ENCODE measurements around the gene PPP3R1.

The PPP3R1 gene

DNA sequence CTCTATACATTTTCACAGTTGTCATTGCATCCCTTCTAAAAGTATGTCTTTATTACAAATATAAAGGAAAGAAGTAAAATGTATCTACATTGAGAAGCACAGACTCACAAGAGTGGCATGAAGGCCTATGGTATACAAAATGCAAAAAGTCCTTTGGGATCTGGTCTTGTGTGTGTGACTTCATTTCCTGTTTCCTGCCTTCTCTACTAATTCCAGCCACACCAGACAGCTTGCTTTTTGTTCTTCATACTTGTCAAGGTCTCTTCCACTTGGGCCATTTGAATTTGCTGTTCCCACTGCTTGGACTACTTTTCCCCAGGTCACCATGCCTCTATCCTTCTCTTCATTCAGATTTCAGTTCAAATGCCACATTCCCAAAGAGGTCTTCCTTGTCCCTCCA lies 101.3 kb downstream of the PPP3R1 start:
- no peak for ATAC-seq

DNA sequence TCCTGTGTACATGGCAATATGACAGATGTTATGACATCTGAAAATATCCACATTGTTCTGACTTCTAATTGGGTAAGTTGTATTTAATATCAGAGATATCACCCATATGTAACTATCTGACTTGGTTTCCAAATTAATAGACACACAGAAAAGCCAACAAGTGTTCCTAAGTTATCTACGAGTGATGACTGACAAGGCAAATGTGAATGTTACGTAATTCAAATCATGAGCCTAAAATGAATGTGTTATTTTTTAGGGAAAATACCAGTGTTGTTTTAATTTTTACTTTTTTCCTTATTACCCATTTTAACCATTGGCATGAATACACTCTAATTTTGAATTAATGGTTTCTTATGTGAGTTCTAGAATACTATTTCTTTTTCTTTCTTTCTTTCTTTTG lies 110.5 kb downstream of the PPP3R1 start:
- TF ChIP-seq TCF4 (CRISPR knock-in tag; IDR thresholded peaks at IDR 0.05; ENCODE audit: borderline replicate concordance) (no peak), OSR1 (CRISPR knock-in tag; IDR thresholded peaks at IDR 0.05) (no peak), GLIS3 (CRISPR knock-in tag; IDR thresholded peaks at IDR 0.05) (no peak)
- TF ChIP-seq, protein P1, sequence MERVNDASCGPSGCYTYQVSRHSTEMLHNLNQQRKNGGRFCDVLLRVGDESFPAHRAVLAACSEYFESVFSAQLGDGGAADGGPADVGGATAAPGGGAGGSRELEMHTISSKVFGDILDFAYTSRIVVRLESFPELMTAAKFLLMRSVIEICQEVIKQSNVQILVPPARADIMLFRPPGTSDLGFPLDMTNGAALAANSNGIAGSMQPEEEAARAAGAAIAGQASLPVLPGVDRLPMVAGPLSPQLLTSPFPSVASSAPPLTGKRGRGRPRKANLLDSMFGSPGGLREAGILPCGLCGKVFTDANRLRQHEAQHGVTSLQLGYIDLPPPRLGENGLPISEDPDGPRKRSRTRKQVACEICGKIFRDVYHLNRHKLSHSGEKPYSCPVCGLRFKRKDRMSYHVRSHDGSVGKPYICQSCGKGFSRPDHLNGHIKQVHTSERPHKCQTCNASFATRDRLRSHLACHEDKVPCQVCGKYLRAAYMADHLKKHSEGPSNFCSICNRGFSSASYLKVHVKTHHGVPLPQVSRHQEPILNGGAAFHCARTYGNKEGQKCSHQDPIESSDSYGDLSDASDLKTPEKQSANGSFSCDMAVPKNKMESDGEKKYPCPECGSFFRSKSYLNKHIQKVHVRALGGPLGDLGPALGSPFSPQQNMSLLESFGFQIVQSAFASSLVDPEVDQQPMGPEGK (CRISPR knock-in tag; IDR thresholded peaks at IDR 0.05; ENCODE audit: borderline replicate concordance): no peak
- no peak for ATAC-seq

More for the DNA sequence above, 101.3 kb downstream of the PPP3R1 start:
- TF ChIP-seq, protein P2, sequence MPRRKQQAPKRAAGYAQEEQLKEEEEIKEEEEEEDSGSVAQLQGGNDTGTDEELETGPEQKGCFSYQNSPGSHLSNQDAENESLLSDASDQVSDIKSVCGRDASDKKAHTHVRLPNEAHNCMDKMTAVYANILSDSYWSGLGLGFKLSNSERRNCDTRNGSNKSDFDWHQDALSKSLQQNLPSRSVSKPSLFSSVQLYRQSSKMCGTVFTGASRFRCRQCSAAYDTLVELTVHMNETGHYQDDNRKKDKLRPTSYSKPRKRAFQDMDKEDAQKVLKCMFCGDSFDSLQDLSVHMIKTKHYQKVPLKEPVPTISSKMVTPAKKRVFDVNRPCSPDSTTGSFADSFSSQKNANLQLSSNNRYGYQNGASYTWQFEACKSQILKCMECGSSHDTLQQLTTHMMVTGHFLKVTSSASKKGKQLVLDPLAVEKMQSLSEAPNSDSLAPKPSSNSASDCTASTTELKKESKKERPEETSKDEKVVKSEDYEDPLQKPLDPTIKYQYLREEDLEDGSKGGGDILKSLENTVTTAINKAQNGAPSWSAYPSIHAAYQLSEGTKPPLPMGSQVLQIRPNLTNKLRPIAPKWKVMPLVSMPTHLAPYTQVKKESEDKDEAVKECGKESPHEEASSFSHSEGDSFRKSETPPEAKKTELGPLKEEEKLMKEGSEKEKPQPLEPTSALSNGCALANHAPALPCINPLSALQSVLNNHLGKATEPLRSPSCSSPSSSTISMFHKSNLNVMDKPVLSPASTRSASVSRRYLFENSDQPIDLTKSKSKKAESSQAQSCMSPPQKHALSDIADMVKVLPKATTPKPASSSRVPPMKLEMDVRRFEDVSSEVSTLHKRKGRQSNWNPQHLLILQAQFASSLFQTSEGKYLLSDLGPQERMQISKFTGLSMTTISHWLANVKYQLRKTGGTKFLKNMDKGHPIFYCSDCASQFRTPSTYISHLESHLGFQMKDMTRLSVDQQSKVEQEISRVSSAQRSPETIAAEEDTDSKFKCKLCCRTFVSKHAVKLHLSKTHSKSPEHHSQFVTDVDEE (CRISPR knock-in tag; IDR thresholded peaks at IDR 0.05): no peak
- no peak for TF ChIP-seq RARB (CRISPR knock-in tag; IDR thresholded peaks at IDR 0.05)

DNA sequence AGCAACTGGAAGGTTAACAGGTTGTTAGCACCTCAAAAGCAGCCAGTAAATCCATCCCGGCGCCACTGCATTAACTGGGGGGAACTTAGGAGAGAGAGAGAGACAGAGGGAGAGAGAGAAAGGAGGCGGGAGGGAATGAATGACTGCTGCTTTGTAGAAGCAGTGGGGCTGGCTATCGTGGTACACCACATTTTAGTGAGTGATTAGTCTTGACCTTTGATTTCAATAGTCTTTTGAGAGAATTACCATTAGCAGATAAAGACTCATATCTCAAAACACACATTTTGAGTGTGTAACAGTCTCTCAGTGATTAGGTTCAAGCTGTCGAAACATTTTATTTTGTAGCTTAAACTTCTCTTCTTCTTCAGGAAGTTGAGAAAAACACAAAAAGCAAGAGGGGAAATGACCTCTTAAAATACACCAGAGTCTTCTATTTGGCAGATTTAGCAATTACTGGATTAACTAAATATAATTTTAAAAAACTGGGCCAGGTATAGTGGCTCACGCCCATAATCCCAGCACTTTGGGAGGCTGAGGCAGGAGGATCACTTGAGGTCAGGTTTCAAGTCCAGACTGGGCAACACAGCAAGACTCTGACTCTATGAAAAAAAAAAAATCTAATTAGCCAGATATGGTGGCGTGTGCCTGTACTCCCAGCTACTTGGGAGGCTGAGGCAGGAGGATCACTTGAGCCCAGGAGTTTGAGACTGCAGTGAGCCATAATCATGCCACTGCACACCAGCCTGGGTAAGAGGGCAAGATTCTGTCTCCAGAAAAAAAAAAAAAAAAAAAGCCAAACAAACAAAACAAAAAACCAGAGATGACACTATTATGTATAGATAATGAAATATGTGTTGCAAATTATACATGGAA lies 116.6 kb downstream of the PPP3R1 start:
- no peak for ATAC-seq
- TF ChIP-seq, protein P3, sequence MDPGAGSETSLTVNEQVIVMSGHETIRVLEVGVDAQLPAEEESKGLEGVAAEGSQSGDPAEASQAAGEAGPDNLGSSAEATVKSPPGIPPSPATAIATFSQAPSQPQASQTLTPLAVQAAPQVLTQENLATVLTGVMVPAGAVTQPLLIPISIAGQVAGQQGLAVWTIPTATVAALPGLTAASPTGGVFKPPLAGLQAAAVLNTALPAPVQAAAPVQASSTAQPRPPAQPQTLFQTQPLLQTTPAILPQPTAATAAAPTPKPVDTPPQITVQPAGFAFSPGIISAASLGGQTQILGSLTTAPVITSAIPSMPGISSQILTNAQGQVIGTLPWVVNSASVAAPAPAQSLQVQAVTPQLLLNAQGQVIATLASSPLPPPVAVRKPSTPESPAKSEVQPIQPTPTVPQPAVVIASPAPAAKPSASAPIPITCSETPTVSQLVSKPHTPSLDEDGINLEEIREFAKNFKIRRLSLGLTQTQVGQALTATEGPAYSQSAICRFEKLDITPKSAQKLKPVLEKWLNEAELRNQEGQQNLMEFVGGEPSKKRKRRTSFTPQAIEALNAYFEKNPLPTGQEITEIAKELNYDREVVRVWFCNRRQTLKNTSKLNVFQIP (CRISPR knock-in tag; IDR thresholded peaks at IDR 0.05; ENCODE audit: borderline replicate concordance, low read depth): no peak
- TF ChIP-seq CSDC2 (CRISPR knock-in tag; IDR thresholded peaks at IDR 0.05) (no peak), ZNF70 (CRISPR knock-in tag; IDR thresholded peaks at IDR 0.05) (no peak), ZNF8 (CRISPR knock-in tag; IDR thresholded peaks at IDR 0.05) (no peak), ZNF565 (CRISPR knock-in tag; conservative IDR thresholded peaks at IDR 0.05; ENCODE audit: low read depth) (no peak), GLIS3 (CRISPR knock-in tag; IDR thresholded peaks at IDR 0.05) (no peak), ZC3H10 (CRISPR knock-in tag; IDR thresholded peaks at IDR 0.05) (no peak), OSR1 (CRISPR knock-in tag; IDR thresholded peaks at IDR 0.05) (no peak), SNAI2 (CRISPR knock-in tag; IDR thresholded peaks at IDR 0.05) (no peak), RARB (CRISPR knock-in tag; IDR thresholded peaks at IDR 0.05) (no peak), ESRRG (CRISPR knock-in tag; IDR thresholded peaks at IDR 0.05) (no peak)
- TF ChIP-seq, protein P2 (CRISPR knock-in tag; IDR thresholded peaks at IDR 0.05): no peak
- TF ChIP-seq, protein P4, sequence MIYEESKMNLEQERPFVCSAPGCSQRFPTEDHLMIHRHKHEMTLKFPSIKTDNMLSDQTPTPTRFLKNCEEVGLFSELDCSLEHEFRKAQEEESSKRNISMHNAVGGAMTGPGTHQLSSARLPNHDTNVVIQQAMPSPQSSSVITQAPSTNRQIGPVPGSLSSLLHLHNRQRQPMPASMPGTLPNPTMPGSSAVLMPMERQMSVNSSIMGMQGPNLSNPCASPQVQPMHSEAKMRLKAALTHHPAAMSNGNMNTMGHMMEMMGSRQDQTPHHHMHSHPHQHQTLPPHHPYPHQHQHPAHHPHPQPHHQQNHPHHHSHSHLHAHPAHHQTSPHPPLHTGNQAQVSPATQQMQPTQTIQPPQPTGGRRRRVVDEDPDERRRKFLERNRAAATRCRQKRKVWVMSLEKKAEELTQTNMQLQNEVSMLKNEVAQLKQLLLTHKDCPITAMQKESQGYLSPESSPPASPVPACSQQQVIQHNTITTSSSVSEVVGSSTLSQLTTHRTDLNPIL (CRISPR knock-in tag; IDR thresholded peaks at IDR 0.05; ENCODE audit: low read depth): no peak

DNA sequence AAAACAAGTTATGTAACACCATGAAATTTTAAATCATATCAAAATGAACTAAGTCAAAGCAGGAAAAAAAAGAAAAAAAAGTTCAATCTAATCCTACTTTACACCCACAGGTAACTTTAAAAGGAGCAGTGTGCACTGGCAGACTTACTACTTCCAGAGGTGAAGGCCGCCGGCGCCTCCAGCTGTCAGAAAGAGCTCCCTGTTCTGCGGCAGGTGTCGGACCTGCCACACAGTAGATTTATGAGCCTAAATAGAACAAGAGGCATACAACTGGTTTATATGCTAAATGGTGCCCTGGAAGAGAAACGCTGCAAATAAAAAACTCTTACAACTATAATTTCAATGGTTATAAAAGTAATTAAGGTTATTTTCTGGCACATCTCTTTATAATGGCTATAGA lies 117.8 kb downstream of the PPP3R1 start:
- no peak for ATAC-seq
- TF ChIP-seq ZFP3 (CRISPR knock-in tag; IDR thresholded peaks at IDR 0.05): no peak
- no peak for TF ChIP-seq TOX (CRISPR knock-in tag; IDR thresholded peaks at IDR 0.05; ENCODE audit: borderline replicate concordance)
- no peak for TF ChIP-seq SNAI2 (CRISPR knock-in tag; IDR thresholded peaks at IDR 0.05)
- no peak for TF ChIP-seq BACH2 (CRISPR knock-in tag; IDR thresholded peaks at IDR 0.05; ENCODE audit: borderline replicate concordance)
- no peak for TF ChIP-seq ARNTL (CRISPR knock-in tag; IDR thresholded peaks at IDR 0.05; ENCODE audit: borderline replicate concordance, low read depth)
- no peak for TF ChIP-seq RARB (CRISPR knock-in tag; IDR thresholded peaks at IDR 0.05)
- TF ChIP-seq, protein P1 (CRISPR knock-in tag; IDR thresholded peaks at IDR 0.05; ENCODE audit: borderline replicate concordance): no peak
- TF ChIP-seq ZFP30 (CRISPR knock-in tag; IDR thresholded peaks at IDR 0.05): no peak
- TF ChIP-seq OSR1 (CRISPR knock-in tag; IDR thresholded peaks at IDR 0.05): no peak
- TF ChIP-seq ZNF70 (CRISPR knock-in tag; IDR thresholded peaks at IDR 0.05): no peak

Data from SK-N-SH treated with all-trans-retinoic acid at 6 μM for 48 hours (cell line).